NCI-H1694 treated with DMSO at 0.1 percent for 48 hours (cell line): ENCODE results near the gene CEP57.
A peak's percentile ranks its signal among the peaks of the same experiment; 100 is the strongest.
"Not testable (repeated sequence)": the region's sequence is repeated elsewhere in the genome, so short reads cannot be mapped to it uniquely, and the experiment has no call there.

ENCODE experiments used
- DNase-seq: peaks from one replicate; lab custom pipeline; 2025; lab: John Stamatoyannopoulos, UW

CEP57 gene

GRCh38 chr11:95799546-95799945 lies 9.2 kb downstream of the CEP57 start:
- no peak for DNase-seq

- no peak for DNase-seq
Measured at GRCh38 chr11:95800438-95800837, 10.1 kb downstream of the CEP57 start.

- DNase-seq, result no peak
Measured at GRCh38 chr11:95802806-95803205, 12.5 kb downstream of the CEP57 start.

GRCh38 chr11:95803973-95804372 lies 13.7 kb downstream of the CEP57 start:
- no peak for DNase-seq

- no peak for DNase-seq
Measured at GRCh38 chr11:95805869-95806268, 15.6 kb downstream of the CEP57 start.

GRCh38 chr11:95806464-95806863 lies 16.2 kb downstream of the CEP57 start:
- not testable (repeated sequence) for DNase-seq

- not testable (repeated sequence) for DNase-seq
Measured at GRCh38 chr11:95811052-95811451, 20.8 kb downstream of the CEP57 start.

GRCh38 chr11:95816037-95816436 lies 25.7 kb downstream of the CEP57 start:
- no peak for DNase-seq

- DNase-seq, result no peak
Measured at GRCh38 chr11:95821640-95822039, 31.3 kb downstream of the CEP57 start.

- DNase-seq, result no peak
Measured at GRCh38 chr11:95827696-95828095, 37.4 kb downstream of the CEP57 start.

- no peak for DNase-seq
Measured at GRCh38 chr11:95829580-95830259, 39.4 kb downstream of the CEP57 start.

- DNase-seq, result no peak
Measured at GRCh38 chr11:95831198-95831883, 41.0 kb downstream of the CEP57 start.

- DNase-seq, result no peak
Measured at GRCh38 chr11:95832763-95833162, 42.5 kb downstream of the CEP57 start.

GRCh38 chr11:95833378-95833777 lies 43.1 kb downstream of the CEP57 start:
- DNase-seq, result no peak

GRCh38 chr11:95835351-95835750 lies 45.1 kb downstream of the CEP57 start:
- no peak for DNase-seq

- peak; percentile 45 for DNase-seq
Measured at GRCh38 chr11:95835768-95836488, 45.6 kb downstream of the CEP57 start.

GRCh38 chr11:95845167-95845566 lies 54.9 kb downstream of the CEP57 start:
- DNase-seq, result no peak

- DNase-seq, result no peak
Measured at GRCh38 chr11:95849087-95849825, 59.0 kb downstream of the CEP57 start.

GRCh38 chr11:95850137-95850536 lies 59.8 kb downstream of the CEP57 start:
- DNase-seq, result no peak

- DNase-seq, result no peak
Measured at GRCh38 chr11:95853138-95853537, 62.8 kb downstream of the CEP57 start.

GRCh38 chr11:95853862-95854261 lies 63.6 kb downstream of the CEP57 start:
- DNase-seq, result no peak

GRCh38 chr11:95854362-95854761 lies 64.1 kb downstream of the CEP57 start:
- DNase-seq, result not testable (repeated sequence)
